Caco-2 (cell line): Measurements from ENCODE around the gene PAX5. TPM values are rescaled to one million over a fixed set of nuclear protein-coding genes. Genes with fewer than 3 reads are reported as not detected.

Experiments
- BruUV-seq: library from RNA; stranded (reverse); fragments of 400-500 nt; replicated peaks from 2 replicates; lab custom pipeline; 2021; lab: Mats Ljungman, UMichigan
- CTCF ChIA-PET: fragments of 300-600 bp; sonication (Branson Sonifier 250); formaldehyde crosslinking; loops from one replicate; lab custom pipeline; 2022; ENCODE audit warnings: antibody characterized with exemption; lab: Charles Lee
- POLR2A ChIA-PET: fragments of 300-600 bp; sonication (Branson Sonifier 250); formaldehyde crosslinking; loops from one replicate; lab custom pipeline; 2022; ENCODE audit warnings: antibody characterized with exemption; lab: Charles Lee
- DNase-seq, 2 experiments: peaks; one replicate each; pipeline versions ENCODE4 v3.0.0 to v3.0.0-alpha.2; 2020 to 2022
- H3K27me3 ChIP-seq: replicated peaks from 2 replicates; pipeline ENCODE4 v1.6.0; 2011; ENCODE audit warnings: low read length; ENCODE audit not compliant: control insufficient read depth, insufficient read depth
- H3K36me3 ChIP-seq: 2 replicates; pipeline ENCODE4 v1.5.1; 2011; ENCODE audit warnings: low read length; ENCODE audit not compliant: control insufficient read depth, insufficient read depth
- H3K4me1 ChIP-seq: fragments of 250-450 bp; sonication (Bioruptor Pico); 2 replicates; pipeline ENCODE4 v1.5.1; 2020; ENCODE audit warnings: mild to moderate bottlenecking
- H3K4me3 ChIP-seq: 2 replicates; pipeline ENCODE4 v1.5.1; 2011; ENCODE audit warnings: low read depth, mild to moderate bottlenecking, control low read depth, low read length
- H3K9me3 ChIP-seq: fragments of 250-450 bp; sonication (Bioruptor Pico); 2 replicates; pipeline ENCODE4 v1.5.1; 2020; ENCODE audit warnings: mild to moderate bottlenecking, moderate library complexity
- H3K27ac Mint-ChIP-seq: one replicate; pipeline ENCODE4 v1.8.0; 2022; ENCODE audit warnings: mixed read lengths; ENCODE audit not compliant: unreplicated experiment
- H3K27me3 Mint-ChIP-seq: one replicate; pipeline ENCODE4 v1.8.0; 2022; ENCODE audit warnings: mixed read lengths; ENCODE audit not compliant: insufficient read depth, unreplicated experiment
- H3K36me3 Mint-ChIP-seq: one replicate; pipeline ENCODE4 v1.8.0; 2022; ENCODE audit warnings: mild to moderate bottlenecking, mixed read lengths; ENCODE audit not compliant: insufficient read depth, unreplicated experiment
- H3K4me1 Mint-ChIP-seq: one replicate; pipeline ENCODE4 v1.8.0; 2022; ENCODE audit warnings: low read depth, mixed read lengths; ENCODE audit not compliant: unreplicated experiment
- H3K4me3 Mint-ChIP-seq: one replicate; pipeline ENCODE4 v1.8.0; 2022; ENCODE audit warnings: mild to moderate bottlenecking, moderate library complexity, mixed read lengths; ENCODE audit not compliant: unreplicated experiment
- H3K9me3 Mint-ChIP-seq: one replicate; pipeline ENCODE4 v1.8.0; 2022; ENCODE audit warnings: mixed read lengths; ENCODE audit not compliant: unreplicated experiment
- CTCF ChIP-seq, 2 experiments: fragments of 200-600 bp in 1 of 2; IDR thresholded peaks; 1 replicate in 1 of 2; 2 replicates in 1 of 2; pipeline versions ENCODE4 v1.5.1 to v1.8.0; 2011 to 2022; ENCODE audit warnings: antibody characterized with exemption in 1 of 2, control low read depth in 1 of 2, inconsistent platforms in 1 of 2, low read depth in 1 of 2, low read length in 1 of 2, mild to moderate bottlenecking in 1 of 2, moderate library complexity in 1 of 2; ENCODE audit not compliant: insufficient read depth in 1 of 2, severe bottlenecking in 1 of 2, unreplicated experiment in 1 of 2
- intact Hi-C: fragments of 100-400 bp; cut with micrococcal nuclease; formaldehyde crosslinking; loops from one replicate; pipeline ENCODE4 v1.10.0; 2022; ENCODE audit not compliant: unreplicated experiment
- total RNA-seq: library from RNA; stranded (reverse); gene quantifications from 2 replicates; pipeline ENCODE4 v1.2.3, GENCODE V29; 2022

PAX5 gene
- total RNA-seq, 1 experiment from 2014 or later = not detected

- TF ChIP-seq CTCF (IDR thresholded peaks at IDR 0.05; ENCODE audit: insufficient read depth in 1 of 2, low read depth in 1 of 2, low read length in 1 of 2, severe bottlenecking in 1 of 2, unreplicated experiment in 1 of 2) = no peak
- intact Hi-C loops = no loop called here
- Mint-ChIP-seq H3K36me3 (peaks cover 5% of the 10 kb centered on the region), H3K27ac (no peak overlapping the region), H3K27me3 (peaks cover 22% of the 10 kb centered on the region), H3K4me3 (no peak overlapping the region), H3K9me3 (no peaks in the 10 kb centered on the region), H3K4me1 (peaks cover 11% of the 10 kb centered on the region)
- ChIA-PET CTCF (no interaction called here), POLR2A (no interaction called here)
- H3K9me3 ChIP-seq = no peaks in the 10 kb centered on the region
- no peaks in the 10 kb centered on the region for H3K4me1 ChIP-seq
- H3K36me3 ChIP-seq = no peaks in the 10 kb centered on the region
- no peak for DNase-seq
- no TSS peak for BruUV-seq
- H3K4me3 ChIP-seq = no peak overlapping the region
- no peaks in the 10 kb centered on the region; the same call in 1 of the 2 replicates for H3K27me3 ChIP-seq
Measured at GRCh38 chr9:36902861-36903524, 131.1 kb downstream of the PAX5 start.

GRCh38 chr9:36902080-36902716 lies 131.9 kb downstream of the PAX5 start:
- TF ChIP-seq CTCF (IDR thresholded peaks at IDR 0.05; ENCODE audit: insufficient read depth in 1 of 2, low read depth in 1 of 2, low read length in 1 of 2, severe bottlenecking in 1 of 2, unreplicated experiment in 1 of 2) = no peak
- peaks cover 22% of the 10 kb centered on the region for H3K27me3 Mint-ChIP-seq

GRCh38 chr9:36901528-36901927 lies 132.5 kb downstream of the PAX5 start:
- Histone ChIP-seq H3K36me3 (no peaks in the 10 kb centered on the region), H3K4me1 (no peaks in the 10 kb centered on the region), H3K27me3 (no peaks in the 10 kb centered on the region; the same call in 1 of the 2 replicates), H3K9me3 (no peaks in the 10 kb centered on the region), H3K4me3 (no peak overlapping the region)
- peaks cover 22% of the 10 kb centered on the region for H3K27me3 Mint-ChIP-seq
- no peak for DNase-seq
- intact Hi-C loops = no loop called here
- TF ChIP-seq CTCF (IDR thresholded peaks at IDR 0.05; ENCODE audit: insufficient read depth in 1 of 2, low read depth in 1 of 2, low read length in 1 of 2, severe bottlenecking in 1 of 2, unreplicated experiment in 1 of 2) = no peak
- no peak overlapping the region for H3K27ac Mint-ChIP-seq
- ChIA-PET POLR2A (no interaction called here), CTCF (no interaction called here)
- BruUV-seq = no TSS peak
- H3K4me1 Mint-ChIP-seq = peaks cover 11% of the 10 kb centered on the region
- H3K36me3 Mint-ChIP-seq = peaks cover 5% of the 10 kb centered on the region
- no peaks in the 10 kb centered on the region for H3K9me3 Mint-ChIP-seq
- no peak overlapping the region for H3K4me3 Mint-ChIP-seq

More at GRCh38 chr9:36902080-36902716, 131.9 kb downstream of the PAX5 start:
- Mint-ChIP-seq H3K36me3 (peaks cover 5% of the 10 kb centered on the region), H3K4me3 (no peak overlapping the region), H3K9me3 (no peaks in the 10 kb centered on the region), H3K4me1 (peaks cover 11% of the 10 kb centered on the region), H3K27ac (no peak overlapping the region)
- no peaks in the 10 kb centered on the region for H3K4me1 ChIP-seq
- ChIA-PET POLR2A (no interaction called here), CTCF (no interaction called here)
- H3K9me3 ChIP-seq = no peaks in the 10 kb centered on the region
- no peaks in the 10 kb centered on the region for H3K36me3 ChIP-seq
- intact Hi-C loops = no loop called here
- DNase-seq = no peak
- no peak overlapping the region for H3K4me3 ChIP-seq
- BruUV-seq = no TSS peak
- H3K27me3 ChIP-seq = no peaks in the 10 kb centered on the region; the same call in 1 of the 2 replicates
